SU-DHL-6 (cell line): Measurements from ENCODE around the gene NEAT1.

ENCODE experiments used
- H2AFZ ChIP-seq: fragments of 200-600 bp; sonication (generic); 2 replicates; pipeline ENCODE4 v1.6.1; 2014; ENCODE audit warnings: low read depth, mild to moderate bottlenecking, moderate library complexity, mixed read lengths, antibody characterized with exemption, low read length; ENCODE audit not compliant: severe bottlenecking
- H3F3A ChIP-seq: fragments of 200-600 bp; shearing (Covaris generic); 2 replicates; pipeline ENCODE4 v1.6.0; 2016; ENCODE audit warnings: antibody characterized with exemption, mild to moderate bottlenecking; ENCODE audit not compliant: insufficient read depth
- H3K27ac ChIP-seq: fragments of 200-600 bp; sonication (generic); 2 replicates; pipeline ENCODE4 v1.5.1; 2016; ENCODE audit warnings: low read depth, mild to moderate bottlenecking, low read length, moderate library complexity, mixed read lengths
- H3K27me3 ChIP-seq: fragments of 200-600 bp; sonication (generic), shearing (Covaris generic); 2 replicates; pipeline ENCODE4 v1.6.0; 2014; ENCODE audit warnings: mild to moderate bottlenecking, low read length
- H3K36me3 ChIP-seq: fragments of 200-600 bp; sonication (generic); 2 replicates; pipeline ENCODE4 v1.6.1; 2014; ENCODE audit warnings: mild to moderate bottlenecking, low read length, mixed read lengths
- H3K4me2 ChIP-seq: fragments of 300-600, 200-600 bp; shearing (Covaris generic), sonication (generic); 2 replicates; pipeline ENCODE4 v1.6.0; 2014; ENCODE audit warnings: low read length, low read depth, mild to moderate bottlenecking; ENCODE audit not compliant: poor library complexity, severe bottlenecking
- H3K4me3 ChIP-seq: fragments of 200-600 bp; sonication (generic); 2 replicates; pipeline ENCODE4 v1.5.1; 2014; ENCODE audit warnings: antibody characterized with exemption, low read length, mild to moderate bottlenecking, mixed read lengths; ENCODE audit not compliant: insufficient read depth, poor library complexity, severe bottlenecking
- H3K79me2 ChIP-seq: fragments of 200-600 bp; sonication (generic); 2 replicates; pipeline ENCODE4 v1.6.1; 2014; ENCODE audit warnings: mild to moderate bottlenecking, low read length, moderate library complexity; ENCODE audit not compliant: insufficient read depth
- H3K9ac ChIP-seq: fragments of 200-600 bp; sonication (generic); 2 replicates; pipeline ENCODE4 v1.7.0; 2014; ENCODE audit warnings: mild to moderate bottlenecking, low read length
- H3K9me2 ChIP-seq: fragments of 200-600 bp; sonication (generic); replicated peaks from 2 replicates; pipeline ENCODE4 v1.6.1; 2014; ENCODE audit warnings: low read length; ENCODE audit not compliant: insufficient read depth
- H3K9me3 ChIP-seq: fragments of 200-600 bp; sonication (generic); 2 replicates; pipeline ENCODE4 v1.6.1; 2014; ENCODE audit warnings: low read length, mixed read lengths; ENCODE audit not compliant: insufficient read depth
- H4K20me1 ChIP-seq: fragments of 200-600 bp; sonication (generic); 2 replicates; pipeline ENCODE4 v1.6.1; 2014; ENCODE audit warnings: low read depth, mild to moderate bottlenecking, antibody characterized with exemption, low read length, moderate library complexity, mixed read lengths
- CTCF ChIP-seq: fragments of 200-600 bp; sonication (generic); IDR thresholded peaks from one replicate; pipeline ENCODE4 v1.5.1; 2017; ENCODE audit warnings: antibody characterized with exemption, mild to moderate bottlenecking, low read length, moderate library complexity; ENCODE audit not compliant: insufficient read depth, poor library complexity, severe bottlenecking
- EZH2phosphoT487 ChIP-seq: fragments of 200-600 bp; sonication (generic), shearing (Covaris generic); conservative IDR thresholded peaks from 2 replicates; pipeline ENCODE4 v1.6.1; 2018; ENCODE audit warnings: mild to moderate bottlenecking, antibody characterized with exemption, low read length, moderate library complexity, mixed read lengths

Gene NEAT1

DNA sequence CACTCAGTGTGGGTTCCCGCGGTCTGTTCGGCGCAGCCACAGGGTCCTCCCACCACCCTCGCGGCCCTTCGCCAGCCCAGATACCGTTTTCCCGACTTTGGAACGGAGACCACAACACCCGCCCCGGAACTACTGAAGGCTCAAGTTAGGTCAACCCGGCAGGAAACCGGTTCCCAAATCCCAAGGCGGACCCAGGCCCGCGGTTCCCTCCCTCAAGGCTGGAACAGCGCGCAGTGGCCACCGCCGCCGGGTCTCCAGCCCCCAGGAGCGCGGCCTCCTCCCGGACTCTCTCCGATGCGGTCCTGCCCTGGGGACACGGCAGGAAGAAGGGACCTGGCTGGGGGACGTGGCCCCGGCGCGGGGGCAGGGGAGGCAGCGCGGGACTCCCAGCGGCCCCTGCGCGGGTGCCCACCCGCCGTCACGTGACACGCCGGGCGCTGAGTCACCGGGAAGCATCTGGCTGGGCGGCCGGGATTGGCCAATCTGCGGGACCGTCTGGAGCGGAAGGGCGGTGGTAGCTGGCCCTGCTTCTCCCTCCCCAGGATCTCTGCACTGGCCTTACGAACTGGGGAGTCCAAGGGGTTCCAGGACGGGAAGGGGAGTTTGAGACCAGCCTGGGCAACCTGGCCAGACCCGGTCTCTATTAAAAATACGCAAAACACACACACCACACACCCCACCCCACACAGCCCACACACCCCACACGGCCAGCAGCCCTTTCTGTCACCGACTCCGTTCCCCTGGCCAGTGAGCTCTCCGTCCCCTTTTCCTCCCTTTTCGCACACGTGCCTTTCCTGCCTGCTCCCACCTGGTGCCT, 54.8 kb downstream of the NEAT1 start:
- TF ChIP-seq CTCF (no peak), EZH2phosphoT487 (no peak)
- peak overlapping the region; percentile 44 for H2AFZ ChIP-seq
- H3K27ac ChIP-seq: peak overlapping the region; percentile 81
- H3F3A ChIP-seq: peaks cover 20% of the 10 kb centered on the region
- no peaks in the 10 kb centered on the region for H3K9me2 ChIP-seq
- H3K36me3 ChIP-seq: no peaks in the 10 kb centered on the region
- no peaks in the 10 kb centered on the region for H3K27me3 ChIP-seq
- H3K9ac ChIP-seq: peak overlapping the region; percentile 99
- peak overlapping the region; percentile 93 for H3K4me2 ChIP-seq
- no peaks in the 10 kb centered on the region for H3K9me3 ChIP-seq
- H3K4me3 ChIP-seq: peak overlapping the region; percentile 81
- no peaks in the 10 kb centered on the region for H4K20me1 ChIP-seq
- no peaks in the 10 kb centered on the region for H3K79me2 ChIP-seq

DNA sequence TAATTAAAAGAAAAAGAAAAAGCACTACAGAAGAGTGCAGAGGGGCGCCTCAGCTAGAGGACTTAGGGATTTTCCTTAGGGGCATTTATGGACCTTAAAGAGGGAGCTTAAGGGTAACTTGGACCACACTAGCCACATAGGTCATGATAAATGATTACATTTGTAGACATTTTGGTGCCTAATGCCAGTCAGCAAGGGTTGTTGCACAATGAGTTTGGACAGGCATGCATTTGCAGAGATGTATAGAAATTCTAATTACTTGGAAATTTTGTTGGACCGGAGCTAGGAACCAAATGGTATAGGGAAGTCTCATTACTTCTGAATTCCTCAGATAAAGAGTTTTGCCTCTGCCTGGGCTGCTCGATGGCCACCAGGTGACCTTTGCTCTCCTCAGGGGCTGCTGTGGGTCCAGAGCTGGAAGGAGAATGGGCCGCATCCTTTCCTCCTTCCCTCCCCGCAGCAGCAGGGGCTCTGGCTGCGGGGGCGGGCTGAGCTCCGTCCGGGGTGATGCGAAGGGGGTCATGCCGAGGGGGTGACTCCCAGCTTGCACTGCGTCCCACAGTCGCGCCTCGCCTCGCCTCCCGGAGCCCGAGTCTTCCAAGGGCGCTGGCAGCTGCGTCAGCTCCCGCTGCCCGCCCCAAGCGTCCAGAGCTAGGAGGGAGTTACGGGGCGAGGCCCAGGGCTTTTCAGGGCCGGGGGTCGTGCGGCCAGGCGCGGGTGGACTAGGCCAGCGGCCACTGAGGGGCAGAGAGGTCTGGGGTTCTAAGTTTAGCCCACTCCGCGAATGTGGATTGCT, 56.0 kb downstream of the NEAT1 start:
- Histone ChIP-seq H3K9ac (no peak overlapping the region), H3K79me2 (no peaks in the 10 kb centered on the region), H3K27me3 (no peaks in the 10 kb centered on the region), H4K20me1 (no peaks in the 10 kb centered on the region), H3K9me3 (no peaks in the 10 kb centered on the region), H2AFZ (no peak overlapping the region), H3K4me2 (peak overlapping the region; percentile 93), H3K4me3 (no peak overlapping the region), H3F3A (peaks cover 15% of the 10 kb centered on the region), H3K27ac (no peak overlapping the region), H3K36me3 (no peaks in the 10 kb centered on the region), H3K9me2 (no peaks in the 10 kb centered on the region)
- TF ChIP-seq EZH2phosphoT487 (no peak), CTCF (no peak)

- Histone ChIP-seq H3F3A (peaks cover 13% of the 10 kb centered on the region), H3K4me2 (no peak overlapping the region), H3K9me3 (no peaks in the 10 kb centered on the region), H3K27me3 (no peaks in the 10 kb centered on the region), H4K20me1 (no peaks in the 10 kb centered on the region), H3K79me2 (no peaks in the 10 kb centered on the region), H3K9me2 (no peaks in the 10 kb centered on the region), H3K9ac (no peak overlapping the region; the same call in 1 of the 2 replicates), H3K4me3 (no peak overlapping the region), H2AFZ (no peak overlapping the region), H3K36me3 (no peaks in the 10 kb centered on the region), H3K27ac (no peak overlapping the region)
- no peak for TF ChIP-seq EZH2phosphoT487
- TF ChIP-seq CTCF: no peak
Observed at GRCh38 chr11:65479184-65480145, 56.9 kb downstream of the NEAT1 start.
